ENCODE results near the gene ALDH1L1. TPM values are rescaled to one million over a fixed set of nuclear protein-coding genes. Genes with fewer than 3 reads are reported as not detected.

Gene ALDH1L1
- total and polyA plus RNA-seq, 9 of the 15 experiments (the other 6 are each of a cell fraction or from before 2014, with no cell fraction given), result 0.06 to 1.9 (median 0.57) TPM; not detected in 1

DNA sequence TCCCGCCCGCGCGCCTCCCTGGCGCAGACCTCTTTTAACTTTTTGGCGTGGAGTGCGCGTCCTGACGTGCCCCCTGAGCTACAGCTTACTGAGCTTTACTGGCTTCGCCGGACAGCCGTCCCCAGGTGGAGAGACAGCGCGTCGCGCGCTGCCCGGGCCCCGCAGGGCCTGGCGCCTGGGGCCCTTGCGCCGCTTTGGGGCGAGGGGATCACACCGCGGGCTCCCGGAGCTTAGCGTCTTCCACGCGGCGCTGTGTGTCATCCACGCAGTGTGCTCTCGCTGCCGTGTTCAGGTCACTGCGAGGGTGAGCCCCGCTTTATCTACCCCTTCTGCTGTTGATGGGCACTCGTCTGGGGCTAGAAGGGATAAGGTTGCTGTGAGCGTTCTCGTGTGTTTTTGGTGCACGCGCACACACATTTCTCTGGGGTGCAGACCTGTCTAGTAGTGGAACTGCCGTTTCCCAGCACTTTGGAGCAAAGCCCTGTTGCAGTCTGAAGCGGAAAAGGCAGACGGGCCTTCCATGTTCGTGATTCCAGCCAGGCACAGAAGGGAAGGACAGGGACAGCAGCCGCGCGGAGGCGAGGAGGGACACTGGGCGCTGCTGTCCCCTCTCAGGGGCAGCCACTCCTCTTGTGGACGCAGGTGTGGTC, 33.1 kb upstream of the ALDH1L1 start:
- ChIA-PET CTCF (ENCODE audit: low intra/inter-chr PET ratio) (no interaction called here), POLR2A (interaction anchor here (0.8 kb wide), 1 partner anchor 22 kb away, joined by 3 read pairs; no protein-coding TSS in a partner anchor)
- ATAC-seq, result no peak
- no peak overlapping the region for H3K4me2 ChIP-seq (ENCODE audit: insufficient read depth, low read length)
- peaks cover 0 to 42% of the 10 kb centered on the region in 2 experiments; a peak in 3 of 5 replicates for H3K27me3 ChIP-seq (ENCODE audit: control insufficient read depth in 2 of 2, insufficient read depth in 2 of 2, low read length in 2 of 2)
- in situ Hi-C loops (cut with MboI) (no loop called here), intact Hi-C loops (cut with micrococcal nuclease) (no loop called here)
- no peaks in the 10 kb centered on the region for H3K9me1 ChIP-seq (ENCODE audit: control insufficient read depth, insufficient read depth, low read length)
- H3K9me3 ChIP-seq (replicated peaks; ENCODE audit: control insufficient read depth, insufficient read depth, low read depth, low read length), result no peaks in the 10 kb centered on the region
- WGBS (ENCODE audit: insufficient coverage, low coverage, missing lambda C conversion rate), result 34% methylated on average over 6 of the region's 50 CpGs
- H3K79me2 ChIP-seq (ENCODE audit: control insufficient read depth, insufficient read depth, low read length), result no peaks in the 10 kb centered on the region
- H3K9ac ChIP-seq (ENCODE audit: insufficient read depth in 1 of 2, low read depth in 2 of 2, low read length in 2 of 2), result no peak overlapping the region
- FAIRE-seq, result no peak
- no peaks in the 10 kb centered on the region for H3K36me3 ChIP-seq (ENCODE audit: control insufficient read depth, insufficient read depth, low read length)
- H3K27ac ChIP-seq (ENCODE audit: extremely low read depth, low read depth, low read length), result no peak overlapping the region
- no peaks in the 10 kb centered on the region for H4K20me1 ChIP-seq (replicated peaks; ENCODE audit: control insufficient read depth, insufficient read depth, low read length)
- H2AFZ ChIP-seq (ENCODE audit: low read depth, low read length), result no peak overlapping the region
- no TSS peak for BruUV-seq (replicated peaks)
- DNase-seq (ENCODE audit: extremely low read depth in 1 of 4, low spot score in 3 of 4), result no peak
- peaks cover 0 to 10% of the 10 kb centered on the region in 2 experiments; a peak in 2 of 5 replicates for H3K4me1 ChIP-seq (replicated peaks in 1 of 2; ENCODE audit: control insufficient read depth in 2 of 2, insufficient read depth in 2 of 2, low read length in 2 of 2)
- H3K4me3 ChIP-seq, result no peak overlapping the region
- no peak for TF ChIP-seq XRCC5 (IDR thresholded peaks at IDR 0.05; ENCODE audit: low read depth, low read length)
- TF ChIP-seq POLR2B (IDR thresholded peaks at IDR 0.05; ENCODE audit: low read depth, partially characterized antibody), result no peak
- TF ChIP-seq, protein P1, sequence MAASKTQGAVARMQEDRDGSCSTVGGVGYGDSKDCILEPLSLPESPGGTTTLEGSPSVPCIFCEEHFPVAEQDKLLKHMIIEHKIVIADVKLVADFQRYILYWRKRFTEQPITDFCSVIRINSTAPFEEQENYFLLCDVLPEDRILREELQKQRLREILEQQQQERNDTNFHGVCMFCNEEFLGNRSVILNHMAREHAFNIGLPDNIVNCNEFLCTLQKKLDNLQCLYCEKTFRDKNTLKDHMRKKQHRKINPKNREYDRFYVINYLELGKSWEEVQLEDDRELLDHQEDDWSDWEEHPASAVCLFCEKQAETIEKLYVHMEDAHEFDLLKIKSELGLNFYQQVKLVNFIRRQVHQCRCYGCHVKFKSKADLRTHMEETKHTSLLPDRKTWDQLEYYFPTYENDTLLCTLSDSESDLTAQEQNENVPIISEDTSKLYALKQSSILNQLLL (CRISPR knock-in tag; IDR thresholded peaks at IDR 0.05; ENCODE audit: borderline replicate concordance), result no peak
- TF ChIP-seq, protein P2, sequence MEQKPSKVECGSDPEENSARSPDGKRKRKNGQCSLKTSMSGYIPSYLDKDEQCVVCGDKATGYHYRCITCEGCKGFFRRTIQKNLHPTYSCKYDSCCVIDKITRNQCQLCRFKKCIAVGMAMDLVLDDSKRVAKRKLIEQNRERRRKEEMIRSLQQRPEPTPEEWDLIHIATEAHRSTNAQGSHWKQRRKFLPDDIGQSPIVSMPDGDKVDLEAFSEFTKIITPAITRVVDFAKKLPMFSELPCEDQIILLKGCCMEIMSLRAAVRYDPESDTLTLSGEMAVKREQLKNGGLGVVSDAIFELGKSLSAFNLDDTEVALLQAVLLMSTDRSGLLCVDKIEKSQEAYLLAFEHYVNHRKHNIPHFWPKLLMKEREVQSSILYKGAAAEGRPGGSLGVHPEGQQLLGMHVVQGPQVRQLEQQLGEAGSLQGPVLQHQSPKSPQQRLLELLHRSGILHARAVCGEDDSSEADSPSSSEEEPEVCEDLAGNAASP (IDR thresholded peaks at IDR 0.05), result no peak
- TF ChIP-seq ERF (CRISPR knock-in tag; IDR thresholded peaks at IDR 0.05), result no peak
- TF ChIP-seq, protein P3, sequence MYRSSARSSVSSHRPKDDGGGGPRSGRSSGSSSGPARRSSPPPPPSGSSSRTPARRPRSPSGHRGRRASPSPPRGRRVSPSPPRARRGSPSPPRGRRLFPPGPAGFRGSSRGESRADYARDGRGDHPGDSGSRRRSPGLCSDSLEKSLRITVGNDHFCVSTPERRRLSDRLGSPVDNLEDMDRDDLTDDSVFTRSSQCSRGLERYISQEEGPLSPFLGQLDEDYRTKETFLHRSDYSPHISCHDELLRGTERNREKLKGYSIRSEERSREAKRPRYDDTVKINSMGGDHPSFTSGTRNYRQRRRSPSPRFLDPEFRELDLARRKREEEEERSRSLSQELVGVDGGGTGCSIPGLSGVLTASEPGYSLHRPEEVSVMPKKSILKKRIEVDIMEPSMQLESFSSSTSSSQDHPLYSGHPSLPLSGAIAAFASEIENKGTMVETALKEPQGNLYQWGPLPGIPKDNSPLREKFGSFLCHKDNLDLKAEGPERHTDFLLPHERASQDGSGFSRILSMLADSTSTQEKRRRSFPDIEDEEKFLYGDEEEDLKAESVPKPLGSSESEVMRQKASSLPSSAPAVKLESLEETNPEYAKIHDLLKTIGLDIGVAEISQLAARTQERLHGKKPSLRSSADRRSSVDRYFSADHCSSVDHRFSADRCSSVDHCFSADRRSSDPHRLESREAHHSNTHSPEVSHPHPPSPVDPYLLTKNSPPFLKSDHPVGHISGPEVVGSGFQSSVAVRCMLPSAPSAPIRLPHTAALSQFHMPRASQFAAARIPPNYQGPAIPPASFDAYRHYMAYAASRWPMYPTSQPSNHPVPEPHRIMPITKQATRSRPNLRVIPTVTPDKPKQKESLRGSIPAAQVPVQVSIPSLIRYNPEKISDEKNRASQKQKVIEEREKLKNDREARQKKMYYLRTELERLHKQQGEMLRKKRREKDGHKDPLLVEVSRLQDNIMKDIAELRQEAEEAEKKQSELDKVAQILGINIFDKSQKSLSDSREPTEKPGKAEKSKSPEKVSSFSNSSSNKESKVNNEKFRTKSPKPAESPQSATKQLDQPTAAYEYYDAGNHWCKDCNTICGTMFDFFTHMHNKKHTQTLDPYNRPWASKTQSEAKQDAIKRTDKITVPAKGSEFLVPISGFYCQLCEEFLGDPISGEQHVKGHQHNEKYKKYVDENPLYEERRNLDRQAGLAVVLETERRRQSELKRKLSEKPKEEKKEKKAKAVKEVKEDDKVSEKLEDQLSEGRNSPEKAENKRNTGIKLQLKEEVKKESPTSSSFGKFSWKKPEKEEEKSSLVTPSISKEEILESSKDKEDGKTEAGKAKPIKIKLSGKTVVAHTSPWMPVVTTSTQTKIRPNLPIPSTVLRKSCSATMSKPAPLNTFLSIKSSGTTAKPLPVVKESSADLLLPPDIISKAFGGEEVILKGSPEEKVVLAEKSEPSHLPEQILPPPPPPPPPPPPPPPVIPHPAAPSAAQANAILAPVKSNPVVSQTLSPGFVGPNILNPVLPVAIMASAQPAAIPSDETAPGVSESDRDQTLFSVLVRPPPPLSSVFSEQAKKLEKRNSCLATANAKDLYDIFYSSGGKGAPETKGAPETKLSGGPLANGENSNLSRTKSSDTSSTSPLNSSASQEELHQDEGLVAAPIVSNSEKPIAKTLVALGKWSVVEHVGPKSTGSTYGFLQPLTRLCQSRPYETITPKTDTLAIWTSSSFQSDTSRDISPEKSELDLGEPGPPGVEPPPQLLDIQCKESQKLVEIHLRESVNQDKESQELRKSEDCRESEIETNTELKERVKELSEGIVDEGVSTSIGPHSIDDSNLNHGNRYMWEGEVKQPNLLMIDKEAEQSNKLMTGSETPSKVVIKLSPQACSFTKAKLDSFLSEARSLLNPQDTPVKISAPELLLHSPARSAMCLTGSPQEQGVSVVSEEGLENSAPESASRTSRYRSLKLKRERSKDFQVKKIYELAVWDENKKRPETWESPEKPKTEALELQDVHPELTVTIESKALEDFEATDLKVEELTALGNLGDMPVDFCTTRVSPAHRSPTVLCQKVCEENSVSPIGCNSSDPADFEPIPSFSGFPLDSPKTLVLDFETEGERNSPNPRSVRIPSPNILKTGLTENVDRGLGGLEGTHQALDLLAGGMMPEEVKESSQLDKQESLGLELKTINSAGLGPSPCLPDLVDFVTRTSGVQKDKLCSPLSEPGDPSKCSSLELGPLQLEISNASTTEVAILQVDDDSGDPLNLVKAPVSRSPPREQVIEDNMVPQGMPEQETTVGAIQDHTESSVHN (IDR thresholded peaks at IDR 0.05; ENCODE audit: borderline replicate concordance in 1 of 2, low read depth in 1 of 2), result no peak
- TF ChIP-seq ARID1B (IDR thresholded peaks at IDR 0.05), result no peak
- TF ChIP-seq, protein P4, sequence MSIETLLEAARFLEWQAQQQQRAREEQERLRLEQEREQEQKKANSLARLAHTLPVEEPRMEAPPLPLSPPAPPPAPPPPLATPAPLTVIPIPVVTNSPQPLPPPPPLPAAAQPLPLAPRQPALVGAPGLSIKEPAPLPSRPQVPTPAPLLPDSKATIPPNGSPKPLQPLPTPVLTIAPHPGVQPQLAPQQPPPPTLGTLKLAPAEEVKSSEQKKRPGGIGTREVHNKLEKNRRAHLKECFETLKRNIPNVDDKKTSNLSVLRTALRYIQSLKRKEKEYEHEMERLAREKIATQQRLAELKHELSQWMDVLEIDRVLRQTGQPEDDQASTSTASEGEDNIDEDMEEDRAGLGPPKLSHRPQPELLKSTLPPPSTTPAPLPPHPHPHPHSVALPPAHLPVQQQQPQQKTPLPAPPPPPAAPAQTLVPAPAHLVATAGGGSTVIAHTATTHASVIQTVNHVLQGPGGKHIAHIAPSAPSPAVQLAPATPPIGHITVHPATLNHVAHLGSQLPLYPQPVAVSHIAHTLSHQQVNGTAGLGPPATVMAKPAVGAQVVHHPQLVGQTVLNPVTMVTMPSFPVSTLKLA (conservative IDR thresholded peaks at IDR 0.05), result no peak
